Esophagus squamous epithelium (tissue), 5 donors: ENCODE measurements around the gene AHNAK. TPM values are rescaled to one million over a fixed set of nuclear protein-coding genes. Genes with fewer than 3 reads are reported as not detected.

Source experiments
- DNase-seq: peaks from one replicate; lab custom pipeline; 2025; lab: John Stamatoyannopoulos, UW
- H3K27ac ChIP-seq, 4 donors: fragments of 200-600 bp; sonication (generic); one replicate each; pipeline ENCODE4 v1.5.1; 2016 to 2019; ENCODE audit warnings: mild to moderate bottlenecking in 1 of 4
- H3K27me3 ChIP-seq, 4 donors: fragments of 200-600 bp; sonication (generic); 1 replicate in 3 of 4; 2 replicates in 1 of 4; pipeline versions ENCODE4 v1.5.1 to v1.6.0; 2017 to 2021; ENCODE audit warnings: antibody characterized with exemption in 1 of 4
- H3K36me3 ChIP-seq, 3 donors: fragments of 200-600 bp; sonication (generic); one replicate each; pipeline ENCODE4 v1.5.1; 2016 to 2019
- H3K4me1 ChIP-seq, 3 donors: fragments of 200-600 bp; sonication (generic); one replicate each; pipeline ENCODE4 v1.5.1; 2017 to 2019
- H3K4me3 ChIP-seq, 4 donors: fragments of 200-600 bp; sonication (generic); 1 replicate in 3 of 4; 2 replicates in 1 of 4; pipeline ENCODE4 v1.5.1; 2016 to 2019; ENCODE audit warnings: mild to moderate bottlenecking in 2 of 4, moderate library complexity in 1 of 4
- H3K9me3 ChIP-seq, 3 donors: fragments of 200-600 bp; sonication (generic); one replicate each; pipeline ENCODE4 v1.5.1; 2016 to 2019
- POLR2A ChIP-seq, 4 donors: fragments of 450-650 bp; IDR thresholded peaks; one replicate each; pipeline ENCODE4 v1.6.1; 2017; ENCODE audit warnings: antibody characterized with exemption in 4 of 4, mild to moderate bottlenecking in 4 of 4, moderate library complexity in 3 of 4
- WGBS, 2 donors: methylation state at CpG; one replicate each; pipeline ENCODE4 v1.1.5; 2018; 5-methylcytosine and 5-hydroxymethylcytosine counted together
- intact Hi-C: fragments of 100-400 bp; cut with DNase I; formaldehyde crosslinking; loops from one replicate; pipeline ENCODE4 v1.15.0; 2022
- total RNA-seq, 4 donors: library from RNA; depleted of rRNA; stranded (reverse); fragments of >200 nt; gene quantifications; one replicate each; pipeline ENCODE4 v1.1.0, GENCODE V29; 2016
- TF ChIP-seq, protein P1 (sequence below), 6 experiments: fragments of 450-650 bp in 4 of 6; fragments of 200-600 bp in 2 of 6; sonication (generic) in 2 of 6; IDR thresholded peaks; one replicate each; pipeline ENCODE4 v1.5.1; 2016 to 2019; ENCODE audit warnings: antibody characterized with exemption in 6 of 6, mild to moderate bottlenecking in 4 of 6, moderate library complexity in 4 of 6
- donor health status: DM: yes; HTN: yes; CAD: no.

AHNAK gene
- total RNA-seq, 4 donors from 2014 or later: 695 to 1,250 (median 954) TPM

DNA sequence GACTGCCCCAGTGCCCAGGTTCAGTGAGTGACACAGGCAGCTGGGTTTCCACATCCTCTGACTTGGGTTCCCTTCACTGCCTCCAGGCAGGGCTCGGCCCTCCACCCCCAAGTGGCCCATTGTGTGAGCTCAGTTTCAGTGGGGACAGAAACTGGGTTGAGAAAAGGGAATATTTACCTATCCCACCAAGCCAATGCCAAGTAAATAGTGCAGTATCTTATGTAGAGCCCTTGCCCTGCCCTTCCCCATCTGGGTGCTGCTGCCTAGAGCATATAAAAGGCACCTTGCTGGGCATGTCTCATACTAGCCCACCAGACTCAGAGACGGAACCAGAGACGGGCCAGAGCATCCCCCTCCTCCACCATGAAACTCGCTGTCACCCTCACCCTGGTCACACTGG, 127.9 kb downstream of the AHNAK start, which contains the start of gene SCGB1A1:
TSS of gene SCGB1A1 (plus strand) at position 301 of the 400 bp plus-strand sequence. CDS start at position 364, 63 bp downstream.
- Histone ChIP-seq H3K9me3 (no peaks in the 10 kb centered on the region), H3K36me3 (no peaks in the 10 kb centered on the region), H3K4me3 (no peak within 1 kb of the TSS), H3K4me1 (peaks cover 7 to 67% (median 20%) of the 10 kb centered on the region in 3 donors), H3K27ac (peak within 1 kb of the TSS in 3 of 4 donors; percentile 61 to 68 (median 65)), H3K27me3 (no peaks in the 10 kb centered on the region)
- DNase-seq: no peak
- 51 to 95% methylated on average over 2 to 3 of the region's 4 CpGs for WGBS, 2 donors
- intact Hi-C loops: no loop called here
- TF ChIP-seq POLR2A (IDR thresholded peaks at IDR 0.05): no peak
- TF ChIP-seq, protein P1, sequence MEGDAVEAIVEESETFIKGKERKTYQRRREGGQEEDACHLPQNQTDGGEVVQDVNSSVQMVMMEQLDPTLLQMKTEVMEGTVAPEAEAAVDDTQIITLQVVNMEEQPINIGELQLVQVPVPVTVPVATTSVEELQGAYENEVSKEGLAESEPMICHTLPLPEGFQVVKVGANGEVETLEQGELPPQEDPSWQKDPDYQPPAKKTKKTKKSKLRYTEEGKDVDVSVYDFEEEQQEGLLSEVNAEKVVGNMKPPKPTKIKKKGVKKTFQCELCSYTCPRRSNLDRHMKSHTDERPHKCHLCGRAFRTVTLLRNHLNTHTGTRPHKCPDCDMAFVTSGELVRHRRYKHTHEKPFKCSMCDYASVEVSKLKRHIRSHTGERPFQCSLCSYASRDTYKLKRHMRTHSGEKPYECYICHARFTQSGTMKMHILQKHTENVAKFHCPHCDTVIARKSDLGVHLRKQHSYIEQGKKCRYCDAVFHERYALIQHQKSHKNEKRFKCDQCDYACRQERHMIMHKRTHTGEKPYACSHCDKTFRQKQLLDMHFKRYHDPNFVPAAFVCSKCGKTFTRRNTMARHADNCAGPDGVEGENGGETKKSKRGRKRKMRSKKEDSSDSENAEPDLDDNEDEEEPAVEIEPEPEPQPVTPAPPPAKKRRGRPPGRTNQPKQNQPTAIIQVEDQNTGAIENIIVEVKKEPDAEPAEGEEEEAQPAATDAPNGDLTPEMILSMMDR (IDR thresholded peaks at IDR 0.05): no peak

GRCh38 chr11:62418136-62418535, 128.5 kb downstream of the AHNAK start:
- H3K9me3 ChIP-seq: no peaks in the 10 kb centered on the region
- no peaks in the 10 kb centered on the region for H3K36me3 ChIP-seq
- intact Hi-C loops: no loop called here
- H3K4me1 ChIP-seq: peaks cover 13 to 73% (median 26%) of the 10 kb centered on the region in 3 donors
- no peak overlapping the region for H3K4me3 ChIP-seq
- H3K27me3 ChIP-seq: no peaks in the 10 kb centered on the region
- 87 to 90% methylated on average over 5 of the region's 5 CpGs for WGBS, 2 donors
- DNase-seq: no peak
- H3K27ac ChIP-seq: peak overlapping the region in 1 of 4 donors; percentile 65
- TF ChIP-seq POLR2A (IDR thresholded peaks at IDR 0.05): no peak
- TF ChIP-seq, protein P1 (IDR thresholded peaks at IDR 0.05): no peak

- 80 to 86% methylated on average over 12 of the region's 12 CpGs for WGBS, 2 donors
- H3K9me3 ChIP-seq: no peaks in the 10 kb centered on the region
- H3K36me3 ChIP-seq: no peaks in the 10 kb centered on the region
- TF ChIP-seq, protein P1 (IDR thresholded peaks at IDR 0.05): no peak
- TF ChIP-seq POLR2A (IDR thresholded peaks at IDR 0.05): no peak
- H3K4me1 ChIP-seq: peaks cover 26 to 81% (median 34%) of the 10 kb centered on the region in 3 donors
- intact Hi-C loops: no loop called here
- H3K27ac ChIP-seq: peak overlapping the region in 2 of 4 donors; percentile 35 to 60
- DNase-seq: no peak
- H3K4me3 ChIP-seq: no peak overlapping the region
- H3K27me3 ChIP-seq: no peaks in the 10 kb centered on the region
Measured at GRCh38 chr11:62416596-62416995, 130.0 kb downstream of the AHNAK start.

- intact Hi-C loops: no loop called here
- DNase-seq: no peak
Measured at GRCh38 chr11:62413060-62413696, 133.4 kb downstream of the AHNAK start.

GRCh38 chr11:62411524-62411923, 135.1 kb downstream of the AHNAK start:
- no peaks in the 10 kb centered on the region for H3K36me3 ChIP-seq

More at GRCh38 chr11:62413060-62413696, 133.4 kb downstream of the AHNAK start:
- H3K27ac ChIP-seq: peak overlapping the region; percentile 77 to 90 (median 81)
- H3K27me3 ChIP-seq: no peaks in the 10 kb centered on the region
- no peak overlapping the region for H3K4me3 ChIP-seq
- no peaks in the 10 kb centered on the region for H3K36me3 ChIP-seq
- WGBS, 2 donors: 20% methylated on average over 1 to 4 of the region's 8 CpGs
- no peaks in the 10 kb centered on the region for H3K9me3 ChIP-seq
- peak in 1 of 4 donors; percentile 9 for TF ChIP-seq POLR2A (IDR thresholded peaks at IDR 0.05)
- TF ChIP-seq, protein P1 (IDR thresholded peaks at IDR 0.05): no peak
- H3K4me1 ChIP-seq: peaks cover 26 to 74% (median 31%) of the 10 kb centered on the region in 3 donors

More at GRCh38 chr11:62411524-62411923, 135.1 kb downstream of the AHNAK start:
- no peak overlapping the region for H3K4me3 ChIP-seq
- no peak for TF ChIP-seq POLR2A (IDR thresholded peaks at IDR 0.05)
- TF ChIP-seq, protein P1 (IDR thresholded peaks at IDR 0.05): no peak
- DNase-seq: no peak
- no peaks in the 10 kb centered on the region for H3K27me3 ChIP-seq
- peak overlapping the region; percentile 74 to 90 (median 80) for H3K27ac ChIP-seq
- intact Hi-C loops: no loop called here
- H3K4me1 ChIP-seq: peaks cover 26 to 68% (median 31%) of the 10 kb centered on the region in 3 donors
- WGBS, 2 donors: 20 to 43% methylated on average over 2 to 3 of the region's 5 CpGs
- no peaks in the 10 kb centered on the region for H3K9me3 ChIP-seq
